ENCODE measurements around the gene CNOT6.
"Not testable (repeated sequence)": the region's sequence is repeated elsewhere in the genome, so short reads cannot be mapped to it uniquely, and the experiment has no call there.

Gene CNOT6

GRCh38 chr5:180494060-180494509 is at the start of gene CNOT6:
Gene CNOT6, plus strand, starts transcription at chr5:180494379. Its CDS starts 34,898 bp downstream, at chr5:180529277.
- peak; percentile 96 for DNase-seq (ENCODE audit: low read depth, low spot score)

GRCh38 chr5:180454752-180455151 is 39.4 kb upstream of the CNOT6 start:
- no peak for DNase-seq (ENCODE audit: low read depth, low spot score)

- DNase-seq (ENCODE audit: low read depth, low spot score), result no peak
Measured at GRCh38 chr5:180455872-180456271, 38.3 kb upstream of the CNOT6 start.

- DNase-seq (ENCODE audit: low read depth, low spot score), result no peak
Measured at GRCh38 chr5:180456792-180457191, 37.4 kb upstream of the CNOT6 start.

- not testable (repeated sequence) for DNase-seq (ENCODE audit: low read depth, low spot score)
Measured at GRCh38 chr5:180458852-180459673, 35.1 kb upstream of the CNOT6 start.

- not testable (repeated sequence) for DNase-seq (ENCODE audit: low read depth, low spot score)
Measured at GRCh38 chr5:180459674-180460142, 34.5 kb upstream of the CNOT6 start.

- DNase-seq (ENCODE audit: low read depth, low spot score), result no peak
Measured at GRCh38 chr5:180460834-180461233, 33.3 kb upstream of the CNOT6 start.

GRCh38 chr5:180461303-180461702 is 32.9 kb upstream of the CNOT6 start:
- DNase-seq (ENCODE audit: low read depth, low spot score), result no peak

GRCh38 chr5:180463216-180463900 is 30.8 kb upstream of the CNOT6 start:
- DNase-seq (ENCODE audit: low read depth, low spot score), result no peak

GRCh38 chr5:180463916-180464602 is 30.1 kb upstream of the CNOT6 start:
- DNase-seq (ENCODE audit: low read depth, low spot score), result no peak

- no peak for DNase-seq (ENCODE audit: low read depth, low spot score)
Measured at GRCh38 chr5:180464603-180464970, 29.6 kb upstream of the CNOT6 start.

- not testable (repeated sequence) for DNase-seq (ENCODE audit: low read depth, low spot score)
Measured at GRCh38 chr5:180465052-180465451, 29.1 kb upstream of the CNOT6 start.

- DNase-seq (ENCODE audit: low read depth, low spot score), result no peak
Measured at GRCh38 chr5:180466316-180466715, 27.9 kb upstream of the CNOT6 start.

- peak; percentile 30 for DNase-seq (ENCODE audit: low read depth, low spot score)
Measured at GRCh38 chr5:180467028-180467975, 26.9 kb upstream of the CNOT6 start.

- no peak for DNase-seq (ENCODE audit: low read depth, low spot score)
Measured at GRCh38 chr5:180467989-180468731, 26.0 kb upstream of the CNOT6 start.

- no peak for DNase-seq (ENCODE audit: low read depth, low spot score)
Measured at GRCh38 chr5:180468732-180469585, 25.2 kb upstream of the CNOT6 start.

- no peak for DNase-seq (ENCODE audit: low read depth, low spot score)
Measured at GRCh38 chr5:180469586-180469865, 24.7 kb upstream of the CNOT6 start.

- no peak for DNase-seq (ENCODE audit: low read depth, low spot score)
Measured at GRCh38 chr5:180469866-180470265, 24.3 kb upstream of the CNOT6 start.

- no peak for DNase-seq (ENCODE audit: low read depth, low spot score)
Measured at GRCh38 chr5:180470361-180470760, 23.8 kb upstream of the CNOT6 start.
